RCC 7860 (cell line): ENCODE data around the gene NCKAP5.
"Not testable (repeated sequence)": the region's sequence is repeated elsewhere in the genome, so short reads cannot be mapped to it uniquely, and the experiment has no call there.

Source experiments
- DNase-seq: peaks from one replicate; pipeline ENCODE4 v3.0.0-alpha.2; 2015; ENCODE audit warnings: low spot score
- FAIRE-seq: peaks from 2 replicates; lab custom pipeline; 2012; peaks lifted over from hg19 to GRCh38; lab: Jason Lieb, UNC

NCKAP5 gene

DNA sequence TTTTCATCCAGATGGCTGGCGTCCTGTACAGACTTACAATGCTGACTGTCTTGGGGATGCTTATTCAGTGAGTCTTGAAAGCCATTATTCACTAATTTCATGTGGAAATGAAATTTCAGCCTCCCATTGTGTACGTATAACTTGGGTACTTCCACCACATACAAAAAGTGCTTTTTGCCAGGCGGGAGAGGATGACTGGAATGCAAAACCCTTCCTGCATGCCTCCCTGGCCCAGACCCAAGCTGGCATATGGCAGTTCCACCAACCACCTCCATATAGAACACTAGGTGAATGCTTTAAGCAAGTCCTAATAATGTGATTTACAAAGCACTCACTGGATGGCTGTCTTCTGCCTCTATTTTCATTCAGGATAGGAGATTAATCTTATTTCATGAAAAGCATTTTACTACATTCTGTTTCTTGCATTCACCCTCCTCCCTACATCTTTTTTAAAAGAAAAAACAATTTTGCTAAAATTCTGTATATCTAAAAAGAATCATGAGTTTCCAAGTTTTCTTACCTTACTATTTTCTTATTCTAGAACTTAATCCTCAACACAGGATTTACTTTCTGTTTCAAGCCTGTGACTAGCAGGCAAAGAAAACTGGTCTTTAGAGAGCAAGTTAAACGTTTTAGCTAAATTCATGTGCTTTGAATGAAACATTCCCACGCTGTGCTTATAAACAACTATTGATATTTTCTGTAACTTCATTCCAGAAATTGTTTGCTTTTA is 327.6 kb downstream of the NCKAP5 start:
- FAIRE-seq (no peak), DNase-seq (no peak)

DNA sequence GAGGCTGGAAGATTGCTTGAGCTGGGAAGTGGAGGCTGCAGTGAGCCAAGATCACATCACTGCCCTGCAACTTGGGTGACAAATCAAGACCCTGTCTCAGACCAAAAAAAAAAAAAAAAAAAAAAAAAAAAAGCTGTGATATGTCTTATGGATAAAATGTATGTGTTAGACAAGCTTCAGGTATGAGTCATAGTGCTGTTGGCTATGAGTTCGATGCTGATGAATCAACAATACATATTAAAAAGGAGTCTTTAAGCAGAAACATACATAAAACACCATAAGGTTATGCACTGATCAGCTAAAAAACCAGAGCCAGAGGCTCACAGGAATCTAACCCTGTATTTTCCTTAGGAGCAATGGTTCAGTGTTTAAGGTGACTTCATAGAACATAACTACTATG is 332.3 kb downstream of the NCKAP5 start:
- FAIRE-seq (no peak), DNase-seq (no peak)

DNA sequence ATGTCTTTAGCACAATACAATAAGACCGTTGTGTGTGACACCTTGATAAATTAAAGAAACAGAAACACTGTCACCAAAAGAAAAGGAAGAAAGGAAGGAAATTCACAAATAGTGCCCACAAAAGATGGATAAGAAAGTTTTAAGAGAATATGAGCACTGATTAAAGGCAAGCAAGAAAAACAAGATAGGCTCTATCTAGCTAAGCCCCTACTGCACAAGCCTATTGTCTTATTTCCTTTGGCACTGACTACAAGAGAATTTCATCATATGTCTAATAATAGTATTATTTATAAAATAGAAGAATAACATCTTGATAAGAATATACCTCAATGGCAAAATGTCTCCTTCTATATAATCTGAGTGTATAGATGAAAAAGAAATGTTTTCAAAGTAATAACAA is 335.7 kb downstream of the NCKAP5 start:
- no peak for FAIRE-seq
- DNase-seq, result no peak

DNA sequence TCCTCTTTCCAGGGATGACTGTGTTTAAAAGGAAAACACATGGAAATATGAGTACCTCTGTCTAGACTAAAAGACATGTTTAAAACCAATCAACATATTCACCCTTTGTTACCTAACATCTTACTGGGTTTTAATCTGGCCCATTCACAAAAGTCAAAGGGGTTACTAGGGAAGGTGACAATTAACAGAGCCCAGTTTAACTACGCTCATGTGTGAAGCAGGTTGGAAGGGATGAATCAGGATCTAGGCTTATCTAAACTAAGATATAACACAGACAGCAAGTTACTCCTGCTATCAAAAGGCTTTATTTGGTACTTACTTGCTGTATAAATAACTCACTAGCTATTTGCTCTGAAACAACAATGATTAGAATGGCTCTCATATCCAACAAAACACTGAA is 337.0 kb downstream of the NCKAP5 start:
- no peak for FAIRE-seq
- no peak for DNase-seq

DNA sequence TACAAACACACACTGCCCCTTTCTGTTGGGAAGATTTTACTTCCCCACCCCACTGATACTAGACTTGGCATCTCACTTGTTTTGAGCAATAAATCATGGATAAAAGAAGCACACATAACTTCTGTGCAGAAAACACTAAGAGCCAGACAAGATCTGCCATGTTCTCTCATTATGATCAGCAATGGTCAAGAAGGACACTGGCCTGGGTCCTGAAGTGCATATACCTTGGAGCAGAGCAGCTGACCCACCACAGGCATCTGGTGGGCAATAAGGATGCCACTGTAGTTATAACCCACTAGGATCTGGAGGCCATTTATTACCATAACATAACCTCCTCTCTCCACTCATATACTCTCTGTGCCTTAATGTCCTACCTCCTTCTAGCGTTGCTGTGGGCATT is 338.3 kb downstream of the NCKAP5 start:
- no peak for DNase-seq
- FAIRE-seq, result no peak

DNA sequence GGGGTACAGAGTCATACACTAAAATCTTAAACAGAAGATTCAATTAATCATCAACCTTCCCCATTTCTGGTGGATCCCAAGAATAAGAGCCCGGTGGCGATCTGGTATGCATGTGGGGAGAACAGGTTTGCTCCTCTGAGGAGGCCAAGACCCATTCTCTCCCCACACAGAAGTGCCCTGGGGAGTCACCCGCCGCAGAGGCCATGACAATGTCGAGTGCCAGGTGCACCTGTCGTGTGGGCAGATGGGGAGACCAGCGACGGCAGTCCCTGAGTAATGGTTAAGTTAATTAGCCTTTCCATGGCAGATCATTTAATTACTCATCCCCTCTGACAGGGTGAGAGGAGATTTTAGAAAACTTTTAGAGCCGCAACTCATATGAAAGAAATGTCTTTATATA is 345.0 kb downstream of the NCKAP5 start:
- no peak for DNase-seq
- no peak for FAIRE-seq

DNA sequence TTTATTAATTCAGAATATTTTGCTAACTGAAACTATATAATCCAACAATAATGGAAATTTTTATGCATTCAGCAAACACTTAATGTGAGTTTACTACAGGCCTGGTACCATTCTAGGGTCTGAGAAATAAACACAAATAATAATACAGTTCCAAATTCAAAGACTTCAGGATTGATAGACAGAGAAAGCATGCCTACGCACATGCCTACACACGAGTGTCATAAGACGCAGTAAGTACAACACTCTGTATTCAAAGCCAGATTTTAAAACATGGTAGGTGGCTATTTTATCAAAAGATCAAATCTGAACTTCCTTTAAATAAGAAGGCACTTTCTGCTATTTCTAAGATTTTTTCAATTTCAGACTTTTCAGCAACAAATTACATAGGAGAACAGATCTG is 346.9 kb downstream of the NCKAP5 start:
- FAIRE-seq, result no peak
- DNase-seq, result no peak

DNA sequence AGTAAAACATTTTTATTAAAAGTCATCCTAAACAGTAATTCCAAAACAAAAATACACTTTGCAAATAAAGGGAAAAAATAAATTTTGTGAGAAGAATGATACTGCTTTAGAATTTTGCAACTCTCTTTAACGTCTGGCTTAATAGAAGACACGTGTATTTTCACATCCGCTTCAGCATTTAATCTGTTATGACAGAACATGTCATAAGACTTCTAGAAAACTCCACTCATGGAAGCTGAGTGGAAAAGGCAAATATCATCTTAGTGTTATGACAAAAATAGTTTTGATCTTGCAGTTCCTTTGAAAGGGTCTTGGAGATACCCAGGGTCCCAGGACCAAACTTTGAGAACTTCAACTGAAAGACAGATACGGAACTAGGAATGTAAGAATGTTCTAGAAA is 350.1 kb downstream of the NCKAP5 start:
- FAIRE-seq, result no peak
- DNase-seq, result no peak

DNA sequence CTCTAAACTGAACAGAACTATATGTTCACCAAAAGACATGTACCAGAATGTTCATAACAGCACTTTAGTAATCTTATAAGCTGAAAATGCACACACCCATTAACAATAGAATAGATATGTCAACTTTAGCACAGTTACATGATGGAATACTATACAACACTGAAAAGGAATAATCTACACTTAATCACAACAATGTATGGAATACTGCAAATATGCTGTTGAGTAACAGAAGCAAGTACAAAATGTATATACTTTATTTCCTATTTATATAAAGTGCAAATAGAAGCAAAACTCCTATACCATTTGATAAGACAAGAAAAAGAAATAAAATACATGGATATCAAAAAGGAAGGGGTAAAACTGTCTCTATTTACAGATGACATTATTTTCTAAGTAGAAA is 352.8 kb downstream of the NCKAP5 start:
- DNase-seq, result no peak
- no peak for FAIRE-seq

DNA sequence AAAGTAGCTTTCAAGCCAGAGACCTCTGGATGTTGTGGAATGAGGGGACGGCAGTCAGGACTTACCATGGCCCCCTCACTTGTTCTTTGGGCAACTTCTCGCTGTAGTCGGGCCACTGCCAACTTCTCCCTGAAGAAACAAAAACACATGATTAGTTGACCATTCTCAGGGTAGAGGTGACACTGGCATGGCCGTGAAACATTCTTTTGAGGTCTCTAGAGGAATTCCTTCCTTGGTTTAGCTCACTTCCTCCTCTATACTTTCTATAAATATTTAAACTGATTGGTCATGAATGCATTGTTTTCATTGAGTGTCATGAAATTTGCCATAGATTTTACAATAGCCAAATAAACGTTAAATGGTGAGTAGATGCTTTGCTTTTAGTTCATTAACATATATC is 354.6 kb downstream of the NCKAP5 start:
- peak; percentile 36 for FAIRE-seq
- peak; percentile 42 for DNase-seq

DNA sequence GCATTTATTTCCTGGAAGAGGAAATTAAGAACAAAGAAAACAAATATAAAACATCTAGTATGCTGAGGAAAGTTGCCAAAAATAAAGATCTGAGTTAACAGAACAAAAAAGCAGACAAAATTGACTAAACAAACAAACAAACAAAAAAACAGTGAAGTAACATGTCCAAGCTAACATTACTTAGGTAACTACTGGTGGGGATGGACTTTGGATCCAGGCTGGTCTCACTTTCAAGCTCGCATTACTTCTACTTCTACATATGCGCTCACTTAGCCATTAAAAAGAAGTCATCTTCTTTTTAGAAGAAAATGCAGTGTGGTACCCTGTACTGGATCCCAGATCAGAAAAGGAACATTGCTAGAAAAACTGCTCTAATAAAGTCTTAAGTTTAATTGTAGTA is 358.9 kb downstream of the NCKAP5 start:
- DNase-seq, result no peak
- FAIRE-seq, result no peak

DNA sequence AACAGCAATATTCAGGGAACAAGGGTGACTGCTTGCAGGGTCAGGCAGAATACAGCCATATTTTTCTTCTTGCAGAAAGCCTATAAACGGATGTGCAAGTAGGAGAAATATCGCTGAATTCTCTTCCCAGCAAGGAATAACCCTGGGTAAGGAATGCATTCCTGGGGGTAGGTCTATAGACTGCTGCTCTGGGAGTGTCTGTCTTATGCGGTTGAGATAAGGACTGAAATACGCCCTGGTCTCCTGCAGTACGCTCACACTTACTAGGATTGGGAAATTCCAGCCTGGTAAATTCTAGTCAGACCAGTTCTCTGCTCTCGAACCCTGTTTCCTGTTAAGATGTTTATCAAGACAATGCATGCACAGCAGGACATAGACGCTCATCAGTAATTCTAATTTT is 361.6 kb downstream of the NCKAP5 start:
- DNase-seq, FAIRE-seq: not testable (repeated sequence)

DNA sequence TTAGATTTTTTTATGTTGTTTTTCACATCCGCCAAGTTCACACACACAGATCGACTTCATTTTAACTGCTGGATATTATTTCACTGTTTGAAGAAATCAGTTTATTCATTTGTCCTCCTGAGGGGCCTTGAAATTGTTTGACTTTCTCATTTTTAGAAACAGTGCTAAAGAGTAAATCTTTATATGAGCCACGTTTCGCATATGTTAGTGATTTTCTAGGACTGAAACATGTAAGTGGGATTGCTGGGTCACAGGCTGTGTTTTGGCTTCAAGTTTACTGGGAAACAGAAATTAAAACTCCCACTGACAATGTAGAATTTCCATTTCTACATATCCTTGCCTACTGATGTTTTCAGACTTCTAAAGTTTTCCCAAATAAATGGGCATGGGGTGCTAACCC is 363.8 kb downstream of the NCKAP5 start:
- FAIRE-seq, result no peak

DNA sequence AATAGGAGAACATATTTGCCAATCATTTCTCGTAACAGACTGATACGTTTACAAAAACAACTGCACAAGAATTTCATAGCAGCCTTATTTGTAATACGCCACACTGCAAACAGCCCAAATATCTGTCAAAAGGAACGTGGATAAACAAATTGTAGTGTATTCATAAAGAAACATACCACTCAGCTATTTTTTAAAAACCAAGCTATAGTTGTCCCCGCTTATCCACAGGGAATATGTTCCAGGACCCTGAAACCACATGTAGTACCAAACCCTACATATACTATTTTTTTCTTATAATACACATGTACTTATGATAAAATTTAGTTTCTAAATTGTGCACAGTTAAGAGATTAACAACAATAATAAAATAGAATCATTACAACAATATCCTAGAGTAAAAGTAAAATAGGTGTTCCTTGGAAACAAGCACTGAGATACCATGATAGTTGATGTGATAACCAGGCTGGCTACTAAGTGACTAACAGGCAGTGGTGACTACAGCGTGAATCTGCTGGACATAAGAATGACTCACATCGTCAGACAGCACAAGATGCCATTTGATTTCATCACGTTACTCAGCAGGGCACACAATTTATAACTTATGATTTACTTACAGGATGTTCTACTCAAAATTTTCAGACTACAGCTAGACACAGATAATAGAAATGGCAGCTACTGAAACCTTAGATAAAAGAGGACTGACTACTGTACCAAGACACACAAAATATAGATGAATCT is 367.4 kb downstream of the NCKAP5 start:
- FAIRE-seq (peak; percentile 99), DNase-seq (peak; percentile 98)

More for the DNA sequence above, 363.8 kb downstream of the NCKAP5 start:
- no peak for DNase-seq

DNA sequence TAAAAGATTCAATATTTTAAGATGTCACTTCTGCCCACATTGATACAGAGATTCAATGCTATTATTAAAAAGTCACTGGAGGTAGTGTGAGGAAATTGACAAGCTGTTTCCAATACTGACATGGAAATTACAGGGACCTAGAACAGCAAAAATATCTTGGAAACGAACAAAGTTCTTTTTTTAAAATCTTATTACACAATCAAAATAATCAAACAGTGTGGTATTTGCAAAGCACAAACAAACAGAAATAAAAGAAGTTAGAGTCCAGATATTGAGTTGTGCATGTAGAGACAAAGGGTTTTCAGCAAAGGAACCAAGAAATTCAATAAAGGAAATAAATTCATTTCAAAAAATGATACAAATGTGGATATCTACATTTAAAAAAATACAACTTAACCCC is 369.6 kb downstream of the NCKAP5 start:
- DNase-seq, result no peak
- no peak for FAIRE-seq

DNA sequence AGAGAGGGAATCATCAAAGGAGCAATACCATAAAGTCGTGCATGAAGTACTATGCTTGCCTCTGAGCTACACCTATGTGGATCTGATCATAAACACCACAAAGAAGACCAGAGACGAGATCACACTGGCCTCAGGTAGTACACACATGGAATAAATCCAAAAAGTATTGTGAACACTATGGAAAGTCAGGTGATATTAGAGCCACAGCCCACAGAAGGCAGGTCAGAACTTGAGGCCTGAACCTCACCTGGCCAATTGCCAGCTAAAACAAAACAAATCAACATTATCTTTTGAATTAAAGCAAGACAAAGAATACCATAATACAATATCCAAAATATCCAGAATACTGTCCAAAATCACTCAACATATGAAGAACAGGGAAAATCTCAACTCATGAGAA is 371.1 kb downstream of the NCKAP5 start:
- DNase-seq, result no peak

DNA sequence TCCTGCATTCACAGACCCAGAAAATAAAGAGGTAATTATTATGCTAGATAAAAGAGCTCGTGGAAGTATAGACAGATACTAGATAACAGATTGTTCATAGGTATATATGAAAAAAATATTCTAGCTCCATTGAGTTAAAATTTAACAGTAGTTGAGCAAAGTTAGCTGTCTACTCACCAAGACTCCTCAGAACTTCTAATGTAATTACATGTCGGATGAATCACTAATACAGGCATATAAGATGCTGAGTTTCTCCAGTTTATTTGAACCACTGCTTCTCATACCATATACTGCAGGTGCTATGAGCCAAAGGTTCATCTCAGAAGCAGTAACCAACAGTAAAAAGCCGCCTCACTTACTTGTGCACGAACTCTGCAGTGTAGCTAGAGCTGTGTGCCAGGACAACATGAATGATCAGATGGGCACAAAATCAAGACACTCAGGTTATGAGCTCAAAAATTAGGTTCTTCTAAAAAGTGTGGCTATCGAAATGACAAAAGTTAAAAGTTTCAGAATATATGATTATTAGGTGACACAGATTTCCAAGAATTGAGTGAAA is 373.4 kb downstream of the NCKAP5 start:
- FAIRE-seq (no peak), DNase-seq (peak; percentile 58)

More for the DNA sequence above, 371.1 kb downstream of the NCKAP5 start:
- FAIRE-seq, result no peak

DNA sequence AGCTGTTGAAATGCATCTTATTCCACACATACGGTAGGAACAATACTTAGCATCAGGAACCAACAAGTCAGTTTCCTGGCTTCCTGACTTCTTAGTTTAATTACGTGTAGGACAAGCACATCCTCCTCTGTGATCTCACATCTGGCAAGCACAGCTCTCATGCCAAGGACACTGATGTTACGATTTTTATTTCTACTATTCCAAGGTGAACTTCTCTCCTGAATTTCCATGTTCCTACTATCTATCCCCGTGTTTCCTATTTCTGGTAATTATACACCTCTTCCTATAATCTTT is 374.0 kb downstream of the NCKAP5 start:
- FAIRE-seq (no peak), DNase-seq (no peak)

DNA sequence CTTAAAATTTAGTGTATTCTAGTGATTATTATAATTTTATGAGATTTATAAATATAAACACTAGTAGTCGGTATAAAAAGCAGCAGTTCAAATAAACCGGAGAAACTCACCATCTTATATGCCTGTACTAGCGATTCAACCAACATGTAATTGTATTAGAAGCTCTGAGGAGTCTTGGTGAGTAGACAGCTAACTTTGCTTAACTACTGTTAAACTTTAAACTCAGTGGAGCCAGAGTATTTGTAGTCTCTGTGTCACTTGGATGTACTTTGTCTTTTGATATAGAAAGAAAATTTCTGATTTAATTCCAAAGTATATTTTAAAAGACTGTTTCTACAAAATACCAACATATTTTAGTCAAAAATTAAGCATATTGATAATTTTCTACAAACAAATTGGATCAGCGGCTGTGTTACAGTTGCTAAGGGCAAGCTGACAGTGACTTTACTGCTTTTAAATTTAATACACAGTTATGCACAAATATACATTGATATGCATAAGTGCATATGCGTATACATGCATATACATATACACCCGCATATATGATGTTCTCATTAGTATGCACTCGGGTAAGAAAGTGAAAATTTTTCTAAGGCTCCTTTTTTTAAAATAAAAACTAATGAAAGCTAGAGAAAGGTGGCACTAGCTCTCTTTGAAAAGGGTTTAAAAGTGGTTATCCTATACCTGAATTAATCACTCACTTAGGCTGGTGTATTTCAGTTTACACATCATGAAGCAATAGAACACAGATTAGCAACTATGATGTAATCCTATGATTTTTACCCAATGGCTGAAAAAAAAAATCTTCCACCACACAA is 374.5 kb downstream of the NCKAP5 start:
- DNase-seq, result peak; percentile 47
- FAIRE-seq, result peak; percentile 92

DNA sequence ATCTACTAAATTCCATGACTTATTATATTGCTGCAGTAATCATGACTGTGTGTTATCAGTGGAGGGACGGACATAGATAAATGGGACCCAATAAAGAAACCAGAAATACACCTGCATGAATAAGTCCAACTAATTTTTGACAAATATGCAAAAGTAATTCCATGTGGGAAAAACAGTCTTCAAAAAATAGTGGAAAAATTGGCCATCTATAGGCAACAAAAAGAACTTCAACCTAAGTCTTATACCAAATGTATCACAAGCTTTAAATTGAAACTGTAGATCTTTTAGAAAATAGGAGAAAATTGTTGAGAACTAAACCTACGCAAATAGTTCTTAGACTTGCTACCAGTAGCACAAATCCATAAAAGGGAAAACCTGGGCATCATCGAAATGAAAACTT is 376.2 kb downstream of the NCKAP5 start:
- DNase-seq (no peak), FAIRE-seq (no peak)

DNA sequence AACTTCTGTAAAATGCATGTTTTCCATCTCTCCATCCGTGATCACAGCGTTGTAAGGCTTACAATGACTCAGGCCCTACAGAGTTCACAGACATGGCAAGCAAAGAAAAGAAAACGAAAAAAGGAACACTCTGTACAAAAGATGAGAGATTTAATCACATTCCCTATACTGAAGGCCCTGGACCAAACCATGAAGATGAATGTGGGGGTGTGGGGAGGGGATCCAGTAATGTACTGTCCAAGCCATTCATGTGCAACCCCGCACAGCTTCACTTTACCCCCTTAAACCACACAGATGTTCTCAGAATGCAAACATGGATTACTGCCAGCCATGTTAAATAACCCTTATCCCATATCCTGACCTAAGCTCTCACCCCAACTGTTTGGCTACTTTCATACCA is 391.1 kb downstream of the NCKAP5 start:
- DNase-seq, result no peak
- no peak for FAIRE-seq

DNA sequence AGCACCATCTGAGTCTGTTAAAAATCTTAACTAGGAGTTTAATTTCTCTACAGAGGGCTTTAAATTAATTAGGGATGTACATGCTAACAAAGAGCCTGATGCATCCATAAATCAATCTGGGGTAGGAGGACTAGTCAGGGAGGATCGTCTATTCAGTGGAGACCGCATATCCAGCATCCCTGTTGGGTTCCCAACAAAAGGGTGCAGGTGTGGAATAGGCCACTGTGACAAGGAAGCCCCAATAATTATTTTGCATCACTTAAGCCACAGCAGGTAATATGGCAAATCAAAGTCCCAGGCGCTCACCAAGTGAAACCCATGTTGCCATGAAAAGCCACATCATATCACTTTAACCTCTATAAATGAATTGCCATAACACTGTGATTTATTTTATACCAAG is 392.3 kb downstream of the NCKAP5 start:
- no peak for FAIRE-seq
- DNase-seq, result no peak
